H9 (cell line): ENCODE data around the gene SRBD1. TPM values are rescaled to one million over a fixed set of nuclear protein-coding genes. Genes with fewer than 3 reads are reported as not detected.

Experiments used
- DNase-seq: peaks from one replicate; pipeline ENCODE4 v3.0.0-alpha.2; 2017
- H2AFZ ChIP-seq: one replicate; pipeline ENCODE4 v1.6.1; 2013; ENCODE audit warnings: mild to moderate bottlenecking, low read length, control low read depth, moderate library complexity
- H2AK5ac ChIP-seq: 2 replicates; pipeline ENCODE4 v1.6.1; 2013; ENCODE audit warnings: low read length, control low read depth, mixed read lengths; ENCODE audit not compliant: insufficient read length
- H2BK120ac ChIP-seq: one replicate; pipeline ENCODE4 v1.6.1; 2013; ENCODE audit warnings: low read depth, mild to moderate bottlenecking, low read length, control low read depth, inconsistent platforms; ENCODE audit not compliant: poor library complexity, severe bottlenecking
- H2BK12ac ChIP-seq: 2 replicates; pipeline ENCODE4 v1.6.1; 2013; ENCODE audit warnings: low read length, control low read depth, mixed read lengths, low read depth; ENCODE audit not compliant: insufficient read length
- H2BK15ac ChIP-seq: 2 replicates; pipeline ENCODE4 v1.6.1; 2013; ENCODE audit warnings: low read depth, low read length, control low read depth
- H2BK20ac ChIP-seq: one replicate; pipeline ENCODE4 v1.6.1; 2013; ENCODE audit warnings: low read depth, mild to moderate bottlenecking, low read length, control low read depth, inconsistent platforms; ENCODE audit not compliant: poor library complexity, severe bottlenecking
- H2BK5ac ChIP-seq: 2 replicates; pipeline ENCODE4 v1.6.1; 2013; ENCODE audit warnings: low read length, control low read depth, mixed read lengths; ENCODE audit not compliant: insufficient read length
- H3K14ac ChIP-seq: 2 replicates; pipeline ENCODE4 v1.6.1; 2013; ENCODE audit warnings: low read length, control low read depth; ENCODE audit not compliant: insufficient read depth
- H3K18ac ChIP-seq: 2 replicates; pipeline ENCODE4 v1.6.1; 2013; ENCODE audit warnings: low read depth, mild to moderate bottlenecking, mixed read lengths, low read length, control low read depth; ENCODE audit not compliant: insufficient read length
- H3K23ac ChIP-seq: 2 replicates; pipeline ENCODE4 v1.6.1; 2013; ENCODE audit warnings: low read length, control low read depth, mixed read lengths, low read depth; ENCODE audit not compliant: insufficient read length
- H3K23me2 ChIP-seq: 2 replicates; pipeline ENCODE4 v1.6.1; 2013; ENCODE audit warnings: low read depth, mild to moderate bottlenecking, mixed read lengths, low read length, control low read depth; ENCODE audit not compliant: insufficient read length, poor library complexity, severe bottlenecking
- H3K27ac ChIP-seq: 2 replicates; pipeline ENCODE4 v1.5.1; 2013; ENCODE audit warnings: low read length, control low read depth, mixed read lengths, low read depth; ENCODE audit not compliant: insufficient read length
- H3K27me3 ChIP-seq: 2 replicates; pipeline ENCODE4 v1.6.1; 2013; ENCODE audit warnings: low read length, control low read depth, inconsistent platforms; ENCODE audit not compliant: insufficient read depth
- H3K4ac ChIP-seq: 2 replicates; pipeline ENCODE4 v1.6.1; 2013; ENCODE audit warnings: low read depth, mild to moderate bottlenecking, control low read depth, inconsistent platforms, low read length, moderate library complexity
- H3K4me1 ChIP-seq: 2 replicates; pipeline ENCODE4 v1.6.1; 2013; ENCODE audit warnings: low read length, control low read depth, inconsistent platforms; ENCODE audit not compliant: insufficient read depth
- H3K4me2 ChIP-seq: 2 replicates; pipeline ENCODE4 v1.6.1; 2013; ENCODE audit warnings: low read length, control low read depth, mixed read lengths; ENCODE audit not compliant: insufficient read length, insufficient read depth
- H3K56ac ChIP-seq: 2 replicates; pipeline ENCODE4 v1.6.1; 2013; ENCODE audit warnings: low read depth, mild to moderate bottlenecking, mixed read lengths, low read length, control low read depth; ENCODE audit not compliant: insufficient read length
- H3K79me1 ChIP-seq: 2 replicates; pipeline ENCODE4 v1.6.1; 2013; ENCODE audit warnings: low read depth, mild to moderate bottlenecking, moderate library complexity, low read length, control low read depth, inconsistent platforms; ENCODE audit not compliant: insufficient read depth, poor library complexity, severe bottlenecking
- H3K79me2 ChIP-seq: 2 replicates; pipeline ENCODE4 v1.6.1; 2013; ENCODE audit warnings: low read length, control low read depth, inconsistent platforms; ENCODE audit not compliant: insufficient read depth
- H3K9ac ChIP-seq: 2 replicates; pipeline ENCODE4 v1.6.1; 2013; ENCODE audit warnings: low read length, control low read depth, mixed read lengths; ENCODE audit not compliant: insufficient read length; ENCODE audit errors: extremely low read depth
- H3K9me3 ChIP-seq: one replicate; pipeline ENCODE4 v1.6.1; 2013; ENCODE audit warnings: low read depth, low read length, inconsistent platforms; ENCODE audit not compliant: control insufficient read depth
- H3T11ph ChIP-seq: one replicate; pipeline ENCODE4 v1.6.1; 2013; ENCODE audit warnings: mild to moderate bottlenecking, low read length, control low read depth, inconsistent platforms
- H4K20me1 ChIP-seq: one replicate; pipeline ENCODE4 v1.6.1; 2013; ENCODE audit not compliant: control insufficient read depth, insufficient read length, insufficient read depth
- H4K5ac ChIP-seq: 2 replicates; pipeline ENCODE4 v1.6.1; 2013; ENCODE audit warnings: low read depth, mild to moderate bottlenecking, mixed read lengths, low read length, control low read depth; ENCODE audit not compliant: insufficient read length
- H4K8ac ChIP-seq: replicated peaks from 2 replicates; pipeline ENCODE4 v1.6.1; 2013; ENCODE audit warnings: low read length, control low read depth, mixed read lengths, low read depth; ENCODE audit not compliant: insufficient read length
- H4K91ac ChIP-seq: 2 replicates; pipeline ENCODE4 v1.6.1; 2013; ENCODE audit warnings: low read depth, mild to moderate bottlenecking, moderate library complexity, mixed read lengths, low read length, control low read depth; ENCODE audit not compliant: insufficient read length
- H3K27ac Mint-ChIP-seq, 3 experiments: 2 replicates in 2 of 3; 3 replicates in 1 of 3; pipeline ENCODE4 v1.8.0; 2020 to 2021; ENCODE audit warnings: mixed read lengths in 3 of 3, mild to moderate bottlenecking in 1 of 3, moderate library complexity in 1 of 3
- H3K27me3 Mint-ChIP-seq: 2 replicates; pipeline ENCODE4 v1.8.0; 2021; ENCODE audit warnings: low read depth, mild to moderate bottlenecking, moderate library complexity, mixed read lengths
- H3K36me3 Mint-ChIP-seq, 3 experiments: 2 replicates in 2 of 3; 3 replicates in 1 of 3; pipeline ENCODE4 v1.8.0; 2020 to 2021; ENCODE audit warnings: low read depth in 3 of 3, mixed read lengths in 3 of 3; ENCODE audit not compliant: insufficient read depth in 1 of 3
- H3K4me1 Mint-ChIP-seq, 2 experiments: 2 replicates each; pipeline ENCODE4 v1.8.0; 2020; ENCODE audit warnings: mixed read lengths in 2 of 2
- H3K4me3 Mint-ChIP-seq, 2 experiments: 2 replicates in 1 of 2; 3 replicates in 1 of 2; pipeline ENCODE4 v1.8.0; 2020 to 2021; ENCODE audit warnings: mild to moderate bottlenecking in 2 of 2, mixed read lengths in 2 of 2, moderate library complexity in 1 of 2
- H3K9me3 Mint-ChIP-seq, 2 experiments: 2 replicates in 1 of 2; 3 replicates in 1 of 2; pipeline ENCODE4 v1.8.0; 2020; ENCODE audit warnings: mild to moderate bottlenecking in 2 of 2, mixed read lengths in 2 of 2, moderate library complexity in 1 of 2
- CTCF ChIP-seq: fragments of 200-600 bp; sonication (generic); conservative IDR thresholded peaks from 3 replicates; pipeline ENCODE4 v1.8.0; 2021; ENCODE audit warnings: antibody characterized with exemption, mild to moderate bottlenecking
- WGBS: extraction: QIAGEN DNeasy Blood & Tissue Kit; methylation state at CpG from one replicate; pipeline ENCODE4 v1.1.7; 2013; ENCODE audit warnings: missing lambda C conversion rate, low lambda C conversion rate, mixed read lengths; ENCODE audit not compliant: insufficient read length; ENCODE audit errors: extremely low coverage; 5-methylcytosine and 5-hydroxymethylcytosine counted together
- total RNA-seq: library from RNA; stranded (reverse); gene quantifications from 2 replicates; pipeline ENCODE4 v1.2.1, GENCODE V29; 2021

SRBD1 gene
- total RNA-seq, 1 experiment from 2014 or later = 18.3 TPM

GRCh38 chr2:45439788-45440773, 171.0 kb downstream of the SRBD1 start:
- Histone ChIP-seq H3K79me1 (no peaks in the 10 kb centered on the region), H3K18ac (no peak overlapping the region), H2AK5ac (no peak overlapping the region), H2AFZ (no peak overlapping the region), H3T11ph (no peak overlapping the region), H4K20me1 (no peaks in the 10 kb centered on the region), H3K9me3 (no peaks in the 10 kb centered on the region), H4K8ac (no peak overlapping the region), H3K23me2 (no peaks in the 10 kb centered on the region), H3K4ac (no peak overlapping the region), H2BK12ac (no peak overlapping the region), H3K23ac (no peak overlapping the region), H3K4me1 (no peaks in the 10 kb centered on the region), H3K56ac (no peak overlapping the region), H3K14ac (no peak overlapping the region), H2BK15ac (no peak overlapping the region), H2BK120ac (no peak overlapping the region), H2BK5ac (no peak overlapping the region), H4K5ac (no peak overlapping the region), H3K4me2 (no peak overlapping the region), H4K91ac (no peak overlapping the region), H3K9ac (no peak overlapping the region), H2BK20ac (no peak overlapping the region), H3K79me2 (no peaks in the 10 kb centered on the region), H3K27me3 (no peaks in the 10 kb centered on the region), H3K27ac (no peak overlapping the region)
- Mint-ChIP-seq H3K27ac (peak overlapping the region in 1 of 3 experiments; percentile 67; a peak in 1 of 7 replicates), H3K27me3 (no peaks in the 10 kb centered on the region), H3K4me1 (0 out of 4 replicates have a peak, but pooled peaks cover 0 to 3% of the 10 kb centered on the region in 2 experiments), H3K36me3 (peaks cover 5 to 22% (median 19%) of the 10 kb centered on the region in 3 experiments; a peak in 6 of 7 replicates), H3K4me3 (no peak overlapping the region), H3K9me3 (peaks cover 10 to 12% of the 10 kb centered on the region in 2 experiments)
- no peak for DNase-seq
- no CpG with 5 or more reads among the region's 6 CpGs for WGBS
- 0 out of 3 replicates have a peak, but pooled peaks have one; percentile 34 for TF ChIP-seq CTCF
